MM.1S (cell line): ENCODE measurements around the gene UNC119.

Experiments
- DNase-seq: peaks from one replicate; pipeline ENCODE4 v3.0.0-alpha.2; 2015
- H2AFZ ChIP-seq: fragments of 300-600 bp; sonication (generic); 2 replicates; pipeline ENCODE4 v1.6.0; 2016; ENCODE audit warnings: antibody characterized with exemption, low read length
- H3F3A ChIP-seq: fragments of 300-600 bp; sonication (generic); 2 replicates; pipeline ENCODE4 v1.6.1; 2016; ENCODE audit warnings: mild to moderate bottlenecking, antibody characterized with exemption, low read length, moderate library complexity, mixed read lengths; ENCODE audit not compliant: insufficient read depth
- H3K27ac ChIP-seq: fragments of 300-600 bp; sonication (generic); 2 replicates; pipeline ENCODE4 v1.5.1; 2016; ENCODE audit warnings: mild to moderate bottlenecking, low read length
- H3K27me3 ChIP-seq: fragments of 300-600 bp; sonication (generic); replicated peaks from 2 replicates; pipeline ENCODE4 v1.6.0; 2016; ENCODE audit warnings: low read length; ENCODE audit not compliant: insufficient read depth
- H3K36me3 ChIP-seq: fragments of 300-600 bp; sonication (generic); replicated peaks from 2 replicates; pipeline ENCODE4 v1.6.1; 2016; ENCODE audit warnings: mild to moderate bottlenecking, low read length, mixed read lengths; ENCODE audit not compliant: insufficient read depth
- H3K4me1 ChIP-seq: fragments of 300-600 bp; sonication (generic); 2 replicates; pipeline ENCODE4 v1.6.1; 2016; ENCODE audit warnings: low read length, mixed read lengths
- H3K4me2 ChIP-seq: fragments of 300-600 bp; sonication (generic); 2 replicates; pipeline ENCODE4 v1.6.0; 2016; ENCODE audit warnings: low read depth, low read length
- H3K4me3 ChIP-seq: fragments of 300-600 bp; sonication (generic); 2 replicates; pipeline ENCODE4 v1.5.1; 2016; ENCODE audit warnings: low read length, mixed read lengths
- H3K79me2 ChIP-seq: fragments of 300-600 bp; sonication (generic); 2 replicates; pipeline ENCODE4 v1.6.1; 2016; ENCODE audit warnings: mixed run types, low read length, mixed read lengths
- H3K9ac ChIP-seq: fragments of 300-600 bp; sonication (generic); 2 replicates; pipeline ENCODE4 v1.6.1; 2016; ENCODE audit warnings: low read length, mixed read lengths
- H3K9me2 ChIP-seq: fragments of 300-600 bp; sonication (generic); replicated peaks from 2 replicates; pipeline ENCODE4 v1.6.1; 2016; ENCODE audit warnings: mild to moderate bottlenecking, low read length, mixed read lengths; ENCODE audit not compliant: insufficient read depth
- H3K9me3 ChIP-seq: fragments of 300-600 bp; sonication (generic); replicated peaks from 2 replicates; pipeline ENCODE4 v1.6.1; 2016; ENCODE audit warnings: mild to moderate bottlenecking, low read length, mixed read lengths; ENCODE audit not compliant: insufficient read depth
- H4K20me1 ChIP-seq: fragments of 300-600 bp; sonication (generic); 2 replicates; pipeline ENCODE4 v1.6.1; 2016; ENCODE audit warnings: mild to moderate bottlenecking, low read length, moderate library complexity, mixed read lengths; ENCODE audit not compliant: insufficient read depth
- CTCF ChIP-seq: fragments of 300-600 bp; sonication (generic); IDR thresholded peaks from 2 replicates; pipeline ENCODE4 v1.5.1; 2016; ENCODE audit warnings: antibody characterized with exemption, low read length, mixed read lengths
- EZH2 ChIP-seq: fragments of 300-600 bp; sonication (generic); optimal IDR thresholded peaks from 2 replicates; pipeline ENCODE3; 2017; ENCODE audit warnings: low read depth, mild to moderate bottlenecking, antibody characterized with exemption, low read length, mixed read lengths
- EZH2phosphoT487 ChIP-seq: fragments of 300-600 bp; sonication (generic); IDR thresholded peaks from 2 replicates; pipeline ENCODE4 v1.6.1; 2018; ENCODE audit warnings: antibody characterized with exemption, low read length

UNC119 gene

GRCh38 chr17:28585851-28586250 lies 33.4 kb upstream of the UNC119 start:
- Histone ChIP-seq H3F3A (no peaks in the 10 kb centered on the region), H3K9ac (no peak overlapping the region), H4K20me1 (no peaks in the 10 kb centered on the region), H3K36me3 (peaks cover 15% of the 10 kb centered on the region), H3K4me1 (no peaks in the 10 kb centered on the region), H3K4me3 (no peak overlapping the region), H2AFZ (no peak overlapping the region), H3K9me3 (no peaks in the 10 kb centered on the region), H3K27ac (no peak overlapping the region), H3K27me3 (no peaks in the 10 kb centered on the region), H3K9me2 (no peaks in the 10 kb centered on the region), H3K79me2 (peaks cover 18% of the 10 kb centered on the region), H3K4me2 (no peak overlapping the region)
- DNase-seq, result no peak
- TF ChIP-seq EZH2 (no peak), CTCF (no peak), EZH2phosphoT487 (no peak)

GRCh38 chr17:28584434-28584833 lies 32.0 kb upstream of the UNC119 start:
- Histone ChIP-seq H3K36me3 (peaks cover 11% of the 10 kb centered on the region), H3K9me2 (no peaks in the 10 kb centered on the region), H3K27me3 (no peaks in the 10 kb centered on the region), H3K27ac (no peak overlapping the region), H3F3A (no peaks in the 10 kb centered on the region), H3K9me3 (no peaks in the 10 kb centered on the region), H3K9ac (no peak overlapping the region), H3K4me3 (no peak overlapping the region), H3K4me2 (no peak overlapping the region), H4K20me1 (no peaks in the 10 kb centered on the region), H3K79me2 (peaks cover 14% of the 10 kb centered on the region), H2AFZ (no peak overlapping the region), H3K4me1 (no peaks in the 10 kb centered on the region)
- no peak for TF ChIP-seq EZH2
- no peak for DNase-seq

- no peak overlapping the region for H3K4me3 ChIP-seq
- no peaks in the 10 kb centered on the region for H4K20me1 ChIP-seq
- H3K9me3 ChIP-seq, result no peaks in the 10 kb centered on the region
- no peaks in the 10 kb centered on the region; the same call in 1 of the 2 replicates for H3K79me2 ChIP-seq
- TF ChIP-seq EZH2phosphoT487 (no peak), CTCF (no peak), EZH2 (no peak)
- no peak overlapping the region for H2AFZ ChIP-seq
- peaks cover 5% of the 10 kb centered on the region for H3K36me3 ChIP-seq
- H3K4me2 ChIP-seq, result no peak overlapping the region
- H3F3A ChIP-seq, result 0 out of 2 replicates have a peak, but pooled peaks cover 8% of the 10 kb centered on the region
- no peak overlapping the region for H3K9ac ChIP-seq
- H3K27me3 ChIP-seq, result no peaks in the 10 kb centered on the region
- H3K9me2 ChIP-seq, result no peaks in the 10 kb centered on the region
- no peak for DNase-seq
- no peaks in the 10 kb centered on the region for H3K4me1 ChIP-seq
- H3K27ac ChIP-seq, result no peak overlapping the region
Observed at GRCh38 chr17:28582513-28582912, 30.1 kb upstream of the UNC119 start.

- H3K36me3 ChIP-seq, result peaks cover 5% of the 10 kb centered on the region
Observed at GRCh38 chr17:28580959-28581358, 28.5 kb upstream of the UNC119 start.

More at GRCh38 chr17:28580959-28581358, 28.5 kb upstream of the UNC119 start:
- Histone ChIP-seq H4K20me1 (no peaks in the 10 kb centered on the region), H3K9ac (no peak overlapping the region), H3K9me3 (no peaks in the 10 kb centered on the region), H3K79me2 (no peaks in the 10 kb centered on the region), H2AFZ (no peak overlapping the region), H3K4me3 (no peak overlapping the region), H3K27ac (no peak overlapping the region), H3K4me1 (no peaks in the 10 kb centered on the region; the same call in 1 of the 2 replicates), H3K9me2 (no peaks in the 10 kb centered on the region), H3K27me3 (no peaks in the 10 kb centered on the region), H3K4me2 (no peak overlapping the region), H3F3A (0 out of 2 replicates have a peak, but pooled peaks cover 14% of the 10 kb centered on the region)
- TF ChIP-seq CTCF, result no peak
- no peak for TF ChIP-seq EZH2
- no peak for TF ChIP-seq EZH2phosphoT487
- DNase-seq, result no peak
